Ishikawa (cell line): ENCODE measurements around the gene TNK2.

Experiments used
- CEBPB ChIP-seq: IDR thresholded peaks from 2 replicates; pipeline ENCODE4 v1.6.1; 2012
- CREB1 ChIP-seq: IDR thresholded peaks from 2 replicates; pipeline ENCODE4 v1.6.1; 2012; ENCODE audit warnings: low read depth
- EGR1 ChIP-seq: IDR thresholded peaks from 2 replicates; pipeline ENCODE4 v1.6.1; 2012
- EP300 ChIP-seq: IDR thresholded peaks from 2 replicates; pipeline ENCODE4 v1.6.1; 2012; ENCODE audit warnings: borderline replicate concordance
- FOXM1 ChIP-seq: IDR thresholded peaks from 2 replicates; pipeline ENCODE4 v1.6.1; 2012; ENCODE audit warnings: low read depth, borderline replicate concordance
- RAD21 ChIP-seq: IDR thresholded peaks from 2 replicates; pipeline ENCODE4 v1.6.1; 2012; ENCODE audit warnings: low read depth
- TAF1 ChIP-seq: IDR thresholded peaks from 2 replicates; pipeline ENCODE4 v1.6.1; 2012; ENCODE audit warnings: low read depth, mild to moderate bottlenecking
- TCF12 ChIP-seq: IDR thresholded peaks from 2 replicates; pipeline ENCODE4 v1.6.1; 2012; ENCODE audit warnings: low read depth
- TEAD4 ChIP-seq: IDR thresholded peaks from 2 replicates; pipeline ENCODE4 v1.6.1; 2012
- ZBTB7A ChIP-seq: IDR thresholded peaks from 2 replicates; pipeline ENCODE4 v1.6.1; 2012; ENCODE audit warnings: low read depth
- TF ChIP-seq, protein P1 (sequence below): IDR thresholded peaks from 2 replicates; pipeline ENCODE4 v1.6.1; 2012
- TF ChIP-seq, protein P2 (sequence below): IDR thresholded peaks from 2 replicates; pipeline ENCODE4 v1.6.1; 2012; ENCODE audit warnings: low read depth, mild to moderate bottlenecking
- TF ChIP-seq, protein P3 (sequence below): IDR thresholded peaks from 2 replicates; pipeline ENCODE4 v1.6.1; 2012

Gene TNK2

DNA sequence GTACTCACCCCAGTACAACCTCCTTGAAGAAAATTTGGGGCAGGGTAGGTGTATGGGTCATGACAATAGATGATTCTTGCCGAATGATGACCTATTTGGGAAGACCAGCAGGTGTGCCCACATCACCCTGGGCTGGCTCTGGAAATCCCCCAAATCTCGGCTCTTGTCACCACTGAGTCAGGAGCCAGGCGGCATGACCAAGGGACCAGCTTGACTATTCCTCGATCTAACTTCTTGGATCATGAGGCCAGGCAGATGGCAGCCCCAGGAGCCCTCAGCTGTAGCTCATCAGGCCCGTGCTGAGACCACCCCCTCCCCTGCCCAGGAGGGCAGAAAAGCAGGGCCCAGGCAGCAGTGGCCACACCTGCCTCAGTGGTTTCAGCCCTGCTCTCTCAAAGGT, 87.5 kb downstream of the TNK2 start:
- TF ChIP-seq RAD21 = no peak
- TF ChIP-seq, protein P1, sequence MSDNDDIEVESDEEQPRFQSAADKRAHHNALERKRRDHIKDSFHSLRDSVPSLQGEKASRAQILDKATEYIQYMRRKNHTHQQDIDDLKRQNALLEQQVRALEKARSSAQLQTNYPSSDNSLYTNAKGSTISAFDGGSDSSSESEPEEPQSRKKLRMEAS = no peak
- TF ChIP-seq, protein P2, sequence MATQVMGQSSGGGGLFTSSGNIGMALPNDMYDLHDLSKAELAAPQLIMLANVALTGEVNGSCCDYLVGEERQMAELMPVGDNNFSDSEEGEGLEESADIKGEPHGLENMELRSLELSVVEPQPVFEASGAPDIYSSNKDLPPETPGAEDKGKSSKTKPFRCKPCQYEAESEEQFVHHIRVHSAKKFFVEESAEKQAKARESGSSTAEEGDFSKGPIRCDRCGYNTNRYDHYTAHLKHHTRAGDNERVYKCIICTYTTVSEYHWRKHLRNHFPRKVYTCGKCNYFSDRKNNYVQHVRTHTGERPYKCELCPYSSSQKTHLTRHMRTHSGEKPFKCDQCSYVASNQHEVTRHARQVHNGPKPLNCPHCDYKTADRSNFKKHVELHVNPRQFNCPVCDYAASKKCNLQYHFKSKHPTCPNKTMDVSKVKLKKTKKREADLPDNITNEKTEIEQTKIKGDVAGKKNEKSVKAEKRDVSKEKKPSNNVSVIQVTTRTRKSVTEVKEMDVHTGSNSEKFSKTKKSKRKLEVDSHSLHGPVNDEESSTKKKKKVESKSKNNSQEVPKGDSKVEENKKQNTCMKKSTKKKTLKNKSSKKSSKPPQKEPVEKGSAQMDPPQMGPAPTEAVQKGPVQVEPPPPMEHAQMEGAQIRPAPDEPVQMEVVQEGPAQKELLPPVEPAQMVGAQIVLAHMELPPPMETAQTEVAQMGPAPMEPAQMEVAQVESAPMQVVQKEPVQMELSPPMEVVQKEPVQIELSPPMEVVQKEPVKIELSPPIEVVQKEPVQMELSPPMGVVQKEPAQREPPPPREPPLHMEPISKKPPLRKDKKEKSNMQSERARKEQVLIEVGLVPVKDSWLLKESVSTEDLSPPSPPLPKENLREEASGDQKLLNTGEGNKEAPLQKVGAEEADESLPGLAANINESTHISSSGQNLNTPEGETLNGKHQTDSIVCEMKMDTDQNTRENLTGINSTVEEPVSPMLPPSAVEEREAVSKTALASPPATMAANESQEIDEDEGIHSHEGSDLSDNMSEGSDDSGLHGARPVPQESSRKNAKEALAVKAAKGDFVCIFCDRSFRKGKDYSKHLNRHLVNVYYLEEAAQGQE = no peak
- no peak for TF ChIP-seq EP300
- no peak for TF ChIP-seq TEAD4
- no peak for TF ChIP-seq FOXM1

DNA sequence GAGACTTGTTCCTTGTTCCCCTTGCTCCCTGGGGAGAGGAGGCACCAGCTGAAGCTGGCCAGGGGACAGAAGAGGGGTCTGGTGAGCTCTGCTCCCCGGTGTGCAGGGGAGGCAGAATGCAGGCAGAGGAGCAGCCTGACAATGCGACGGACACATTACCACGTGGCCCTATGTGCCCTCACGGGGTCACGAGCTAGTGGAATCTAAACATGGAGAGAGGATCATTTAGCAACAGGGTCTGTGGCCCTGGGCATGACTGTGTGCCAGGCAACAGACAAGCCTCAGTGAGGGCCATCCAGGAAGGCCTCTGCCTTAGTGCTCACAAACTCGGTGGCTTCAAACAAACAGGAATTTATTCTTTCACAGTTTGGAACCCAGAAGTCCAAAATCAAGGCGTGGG, 88.2 kb downstream of the TNK2 start:
- TF ChIP-seq, protein P2 = no peak
- TF ChIP-seq, protein P1 = no peak
- no peak for TF ChIP-seq EGR1
- TF ChIP-seq TAF1 = no peak
- no peak for TF ChIP-seq EP300

DNA sequence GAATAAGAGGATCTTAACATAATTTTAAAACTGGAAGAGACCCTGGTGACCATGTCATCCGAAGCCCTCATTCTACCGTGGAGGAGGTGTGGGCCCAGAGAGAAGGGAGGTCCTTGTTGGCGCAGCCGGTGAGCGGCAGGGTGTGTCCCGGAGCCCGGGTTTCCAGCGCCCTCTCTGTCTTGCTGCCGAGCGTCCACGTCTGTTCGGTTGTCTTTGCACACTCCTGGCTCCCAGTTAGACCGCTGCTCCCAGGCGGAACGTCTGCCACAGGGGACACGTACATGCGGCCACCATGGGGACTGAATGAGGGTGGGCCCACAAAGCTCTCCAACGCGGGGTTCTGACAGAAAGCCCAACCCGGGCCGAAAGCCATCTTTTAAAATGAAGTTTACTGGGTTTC, 90.0 kb downstream of the TNK2 start:
- TF ChIP-seq, protein P1 = no peak
- TF ChIP-seq EP300 (no peak), TCF12 (no peak), TEAD4 (no peak), EGR1 (no peak), FOXM1 (no peak), ZBTB7A (no peak), RAD21 (no peak), CREB1 (no peak)
- TF ChIP-seq, protein P2 = no peak
- TF ChIP-seq, protein P3, sequence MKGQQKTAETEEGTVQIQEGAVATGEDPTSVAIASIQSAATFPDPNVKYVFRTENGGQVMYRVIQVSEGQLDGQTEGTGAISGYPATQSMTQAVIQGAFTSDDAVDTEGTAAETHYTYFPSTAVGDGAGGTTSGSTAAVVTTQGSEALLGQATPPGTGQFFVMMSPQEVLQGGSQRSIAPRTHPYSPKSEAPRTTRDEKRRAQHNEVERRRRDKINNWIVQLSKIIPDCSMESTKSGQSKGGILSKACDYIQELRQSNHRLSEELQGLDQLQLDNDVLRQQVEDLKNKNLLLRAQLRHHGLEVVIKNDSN = no peak

DNA sequence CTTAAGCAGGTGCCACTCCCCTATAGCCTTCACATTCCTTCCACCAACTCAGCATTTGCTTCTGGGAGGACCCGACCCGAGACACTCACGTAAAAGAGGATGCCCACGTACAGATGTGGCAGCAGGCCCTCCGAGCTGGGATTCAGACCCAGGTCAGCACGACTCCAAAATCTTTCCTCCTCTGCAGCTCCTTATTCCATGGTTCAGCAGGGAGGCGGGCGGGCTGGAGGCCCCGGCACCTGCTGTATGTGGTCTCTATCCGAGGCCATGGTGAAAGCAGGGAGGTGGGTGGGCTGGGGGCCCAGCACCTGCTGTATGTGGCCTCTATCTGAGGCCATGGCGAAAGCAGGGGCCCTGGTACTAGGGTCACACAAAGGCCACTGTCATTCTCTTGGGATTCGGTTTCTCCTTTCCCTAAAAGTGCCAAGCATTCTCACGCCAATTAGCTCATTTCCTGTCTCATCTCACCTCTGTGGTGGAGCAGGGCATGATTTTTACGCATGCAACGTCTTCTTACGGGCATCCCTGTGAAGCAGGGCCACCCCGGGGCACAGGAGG, 90.7 kb downstream of the TNK2 start:
- TF ChIP-seq CEBPB (no peak), ZBTB7A (no peak), CREB1 (no peak), RAD21 (no peak)
- TF ChIP-seq, protein P3 = no peak

DNA sequence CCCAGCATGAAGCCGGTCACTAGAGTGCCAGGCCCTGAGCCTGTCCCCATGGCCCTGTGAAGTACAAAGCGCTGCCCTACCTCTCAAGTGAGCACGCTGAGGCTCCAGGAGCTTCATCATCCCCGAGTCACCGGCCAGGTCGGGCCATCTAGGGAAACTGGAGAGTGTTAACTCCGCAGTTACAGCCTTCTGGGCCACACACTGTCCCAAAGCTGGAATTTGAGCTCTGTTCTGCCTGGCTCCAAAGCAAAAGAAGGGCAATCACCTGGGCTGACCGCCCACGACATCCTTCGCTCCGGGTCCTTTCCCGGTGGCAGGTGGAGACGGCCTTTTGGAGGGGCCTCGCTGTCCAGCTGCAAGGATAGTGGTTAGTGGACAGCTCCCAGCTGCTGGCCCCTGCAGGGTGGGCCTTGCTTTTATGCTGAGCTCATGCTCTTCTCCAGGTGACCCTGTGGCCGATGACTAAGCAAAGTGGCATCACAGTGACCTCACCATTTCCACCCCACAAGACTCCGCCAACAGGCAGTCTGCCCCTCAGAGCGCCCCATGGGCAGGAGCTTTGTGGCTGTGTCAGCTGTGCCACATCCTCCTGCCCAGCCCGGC, 93.1 kb downstream of the TNK2 start:
- no peak for TF ChIP-seq EP300
- 0 out of 2 replicates have a peak, but pooled peaks have one; percentile 34 for TF ChIP-seq TEAD4
- TF ChIP-seq CREB1 = no peak; the same call in 1 of the 2 replicates
- TF ChIP-seq, protein P2 = peak; percentile 69
- TF ChIP-seq TCF12 = peak; percentile 66; the same call in 1 of the 2 replicates
- peak; percentile 57; the same call in 1 of the 2 replicates for TF ChIP-seq ZBTB7A
